ENCODE results near the gene LTO1.
A peak's percentile ranks its signal among the peaks of the same experiment; 100 is the strongest.
"Not testable (repeated sequence)": the region's sequence is repeated elsewhere in the genome, so short reads cannot be mapped to it uniquely, and the experiment has no call there.

The LTO1 gene

GRCh38 chr11:69692422-69692821, 17.3 kb upstream of the LTO1 start:
- Mint-ChIP-seq H3K4me3 (no peak overlapping the region), H3K27me3 (peaks cover 88% of the 10 kb centered on the region), H3K27ac (no peak overlapping the region)

GRCh38 chr11:69691463-69691862, 16.3 kb upstream of the LTO1 start:
- no peak overlapping the region for H3K27ac Mint-ChIP-seq
- H3K27me3 Mint-ChIP-seq, result peaks cover 88% of the 10 kb centered on the region
- H3K9me3 Mint-ChIP-seq, result peaks cover 7% of the 10 kb centered on the region
- no peaks in the 10 kb centered on the region for H3K4me1 Mint-ChIP-seq
- no peak overlapping the region for H3K4me3 Mint-ChIP-seq
- H3K36me3 Mint-ChIP-seq, result peaks cover 5% of the 10 kb centered on the region
- ATAC-seq, result no peak

More at GRCh38 chr11:69692422-69692821, 17.3 kb upstream of the LTO1 start:
- H3K36me3 Mint-ChIP-seq, result peaks cover 5% of the 10 kb centered on the region
- no peak for ATAC-seq
- no peaks in the 10 kb centered on the region for H3K4me1 Mint-ChIP-seq
- H3K9me3 Mint-ChIP-seq, result peaks cover 7% of the 10 kb centered on the region

DNA sequence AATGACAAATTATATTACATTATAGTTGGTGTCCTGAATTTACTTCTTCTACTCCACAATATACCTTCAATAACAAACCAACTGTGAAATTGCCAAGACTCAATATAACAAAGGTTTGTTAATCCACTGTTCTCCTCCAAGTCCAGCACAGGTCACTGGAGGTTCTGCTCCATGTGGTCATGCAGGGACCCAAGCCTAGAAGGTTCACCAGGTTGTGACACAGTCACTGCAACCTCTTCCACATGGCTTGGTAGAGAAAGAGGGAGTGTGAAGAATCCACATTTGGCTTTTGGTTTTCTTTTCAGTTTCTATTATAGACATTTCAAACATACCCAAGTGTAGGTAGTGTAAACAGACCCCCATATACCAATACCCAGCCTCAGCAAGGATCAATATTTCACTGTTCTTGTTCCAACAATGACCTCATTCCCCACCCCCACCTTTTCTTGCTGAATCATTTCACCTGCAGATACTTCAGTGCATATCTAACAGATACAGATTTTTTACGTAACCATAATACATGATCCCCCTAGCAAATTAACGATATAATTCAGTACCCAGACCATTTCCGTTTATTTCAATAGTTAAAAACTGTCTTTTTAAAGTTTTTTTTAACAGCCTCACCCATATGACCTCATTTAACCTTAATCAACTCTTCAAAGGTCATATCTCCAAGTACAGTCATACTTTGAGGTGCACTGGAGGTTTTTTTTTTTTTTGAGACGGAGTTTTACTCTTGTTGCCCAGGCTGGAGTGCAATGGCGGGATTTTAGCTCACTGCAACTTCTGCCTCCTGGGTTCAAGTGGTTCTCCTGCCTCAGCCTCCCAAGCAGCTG, 14.5 kb upstream of the LTO1 start:
- Mint-ChIP-seq H3K9me3 (peaks cover 7% of the 10 kb centered on the region), H3K4me3 (no peak overlapping the region), H3K36me3 (peaks cover 5% of the 10 kb centered on the region), H3K4me1 (peaks cover 10% of the 10 kb centered on the region), H3K27ac (no peak overlapping the region), H3K27me3 (peaks cover 84% of the 10 kb centered on the region)
- ATAC-seq, result no peak

DNA sequence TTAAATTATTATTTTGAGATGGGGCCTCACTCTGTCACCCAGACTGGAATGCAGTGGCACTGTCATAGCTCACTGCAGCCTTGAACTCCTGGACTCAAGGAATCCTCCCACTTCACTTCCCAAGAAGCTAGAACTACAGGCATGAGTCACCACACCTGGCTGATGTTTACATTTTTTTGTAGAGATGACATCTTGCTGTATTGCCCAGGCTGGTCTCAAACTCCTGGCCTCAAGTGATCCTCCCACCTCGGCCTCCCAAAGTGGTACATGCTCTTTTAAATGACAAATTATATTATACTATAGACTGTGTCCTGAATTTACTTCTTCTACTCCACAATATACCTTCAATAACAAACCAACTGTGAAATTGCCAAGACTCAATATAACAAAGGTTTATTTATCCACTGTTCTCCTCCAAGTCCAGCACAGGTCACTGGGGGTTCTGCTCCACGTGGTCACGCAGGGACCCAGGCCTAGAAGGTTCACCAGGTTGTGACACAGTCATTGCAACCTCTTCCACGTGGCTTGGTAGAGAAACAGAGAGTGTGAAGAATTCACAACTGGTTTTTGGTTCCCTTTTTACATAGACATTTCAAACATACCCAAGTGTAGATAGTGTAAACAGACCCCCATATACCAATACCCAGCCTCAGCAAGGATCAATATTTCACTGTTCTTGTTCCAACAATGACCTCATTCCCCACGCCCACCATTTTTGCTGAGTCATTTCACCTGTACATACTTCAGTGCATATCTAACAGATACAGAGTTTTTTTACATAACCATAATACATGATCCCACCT, 13.0 kb upstream of the LTO1 start:
- H3K27ac Mint-ChIP-seq, ATAC-seq, H3K36me3 Mint-ChIP-seq, H3K4me3 Mint-ChIP-seq, H3K9me3 Mint-ChIP-seq: not testable (repeated sequence)
- H3K4me1 Mint-ChIP-seq, result peaks cover 10% of the 10 kb centered on the region
- H3K27me3 Mint-ChIP-seq, result peaks cover 74% of the 10 kb centered on the region

- Mint-ChIP-seq H3K4me1 (peaks cover 10% of the 10 kb centered on the region), H3K36me3 (peaks cover 5% of the 10 kb centered on the region), H3K27ac (no peak overlapping the region), H3K9me3 (peaks cover 4% of the 10 kb centered on the region), H3K27me3 (peaks cover 61% of the 10 kb centered on the region), H3K4me3 (no peak overlapping the region)
- no peak for ATAC-seq
Measured at GRCh38 chr11:69686856-69687255, 11.7 kb upstream of the LTO1 start.

- Mint-ChIP-seq H3K36me3 (peaks cover 5% of the 10 kb centered on the region), H3K4me3 (no peak overlapping the region), H3K4me1 (peaks cover 10% of the 10 kb centered on the region), H3K27me3 (peaks cover 57% of the 10 kb centered on the region), H3K9me3 (peaks cover 4% of the 10 kb centered on the region), H3K27ac (no peak overlapping the region)
- ATAC-seq, result no peak
Measured at GRCh38 chr11:69686452-69686851, 11.3 kb upstream of the LTO1 start.

DNA sequence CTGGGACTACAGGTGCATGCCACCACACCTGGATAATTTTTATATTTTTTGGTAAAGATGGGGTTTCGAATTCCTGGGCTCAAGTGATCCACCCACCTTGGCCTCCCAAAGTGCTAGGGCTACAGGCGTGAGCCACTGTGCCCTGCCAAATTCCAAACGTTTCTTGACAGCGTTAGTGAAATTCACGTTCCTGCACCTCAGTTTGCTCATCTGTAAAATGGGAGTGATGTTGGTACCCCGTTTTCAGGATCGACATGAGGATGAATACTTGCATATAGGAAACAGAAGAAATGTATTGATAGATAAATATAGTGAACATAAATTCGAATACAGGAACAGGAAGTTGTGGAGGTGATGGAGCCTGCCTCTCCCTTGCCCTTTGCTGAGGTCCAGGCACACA, 10.2 kb upstream of the LTO1 start:
- H3K9me3 Mint-ChIP-seq, result no peaks in the 10 kb centered on the region
- ATAC-seq, result no peak
- H3K36me3 Mint-ChIP-seq, result peaks cover under 1% of the 10 kb centered on the region
- peaks cover 46% of the 10 kb centered on the region for H3K27me3 Mint-ChIP-seq
- no peak overlapping the region for H3K4me3 Mint-ChIP-seq
- H3K27ac Mint-ChIP-seq, result no peak overlapping the region
- H3K4me1 Mint-ChIP-seq, result peaks cover 10% of the 10 kb centered on the region

DNA sequence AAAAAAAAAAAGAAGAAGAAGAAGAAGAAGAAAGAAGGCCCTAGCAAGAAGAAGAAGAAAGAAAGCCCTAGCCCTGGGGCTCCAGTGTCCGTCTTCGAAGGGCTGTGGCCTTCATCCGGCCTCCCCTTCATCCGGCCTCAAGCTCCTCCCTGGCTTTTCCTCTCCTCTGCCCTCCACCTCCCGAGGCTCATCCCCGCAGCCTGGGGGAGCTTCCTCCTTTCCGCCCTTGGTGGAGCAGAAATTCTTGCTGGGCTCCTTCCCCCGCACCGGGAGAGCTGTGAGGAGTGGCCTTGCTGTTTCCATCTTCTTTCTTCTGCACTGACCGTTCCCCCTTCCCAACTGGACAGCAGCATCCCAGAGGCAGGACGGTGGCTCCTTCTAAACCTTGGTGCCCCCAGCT, 9.5 kb upstream of the LTO1 start:
- Mint-ChIP-seq H3K27ac (no peak overlapping the region), H3K4me3 (no peak overlapping the region), H3K27me3 (peaks cover 39% of the 10 kb centered on the region), H3K9me3 (no peaks in the 10 kb centered on the region), H3K4me1 (peaks cover 10% of the 10 kb centered on the region), H3K36me3 (no peaks in the 10 kb centered on the region)
- ATAC-seq, result no peak

DNA sequence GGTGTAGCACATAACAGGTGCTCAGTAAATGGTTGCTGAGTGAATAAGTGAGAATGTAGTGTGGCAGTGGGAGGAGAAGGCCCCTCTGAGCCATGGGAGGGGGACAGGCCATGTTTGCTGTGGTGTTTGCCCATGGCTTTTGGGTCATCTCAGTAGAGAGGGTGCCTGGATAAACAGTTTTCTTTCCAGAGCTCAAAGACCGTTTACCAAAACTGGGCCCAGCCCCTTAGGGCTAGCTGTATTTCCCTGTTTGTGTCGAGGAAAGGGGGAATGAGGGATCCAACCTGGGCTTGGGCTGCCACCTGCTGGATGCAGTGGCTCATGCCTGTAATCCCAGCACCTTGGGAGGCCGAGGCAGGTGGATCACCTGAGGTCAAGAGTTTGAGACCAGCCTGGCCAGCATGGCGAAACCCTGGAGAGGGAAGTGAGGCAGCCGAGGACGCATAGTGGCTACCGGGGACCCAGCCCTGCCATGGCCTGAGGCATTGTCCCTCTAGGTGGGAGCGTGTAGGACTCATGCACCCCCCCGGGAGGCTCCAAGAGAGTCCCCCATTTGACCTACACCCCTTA, 8.7 kb upstream of the LTO1 start:
- no peaks in the 10 kb centered on the region for H3K9me3 Mint-ChIP-seq

GRCh38 chr11:69682681-69683326, 7.7 kb upstream of the LTO1 start:
- Mint-ChIP-seq H3K9me3 (no peaks in the 10 kb centered on the region), H3K27me3 (peaks cover 23% of the 10 kb centered on the region), H3K4me1 (peaks cover 10% of the 10 kb centered on the region), H3K4me3 (no peak overlapping the region), H3K36me3 (no peaks in the 10 kb centered on the region), H3K27ac (no peak overlapping the region)
- ATAC-seq, result no peak

More for the DNA sequence above, 8.7 kb upstream of the LTO1 start:
- Mint-ChIP-seq H3K27ac (no peak overlapping the region), H3K27me3 (peaks cover 31% of the 10 kb centered on the region), H3K36me3 (no peaks in the 10 kb centered on the region), H3K4me1 (peaks cover 10% of the 10 kb centered on the region), H3K4me3 (no peak overlapping the region)
- ATAC-seq, result no peak

DNA sequence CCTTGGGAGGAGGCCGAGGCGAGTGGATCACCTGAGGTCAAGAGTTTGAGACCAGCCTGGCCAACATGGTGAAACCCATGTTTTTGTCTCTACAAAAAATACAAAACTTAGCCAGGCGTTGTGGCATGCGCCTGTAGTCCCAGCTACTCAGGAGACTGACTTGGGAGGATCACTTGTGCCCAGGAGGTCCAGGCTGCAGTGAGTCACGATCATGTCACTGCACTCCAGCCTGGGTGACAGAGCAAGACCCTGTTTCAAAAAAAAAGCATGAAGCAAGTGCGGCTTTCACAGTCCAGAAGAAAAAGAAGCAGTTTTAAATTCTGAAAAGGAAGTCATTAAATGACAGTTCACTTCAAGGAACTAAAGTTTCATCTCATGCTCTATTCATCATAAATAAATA, 7.1 kb upstream of the LTO1 start:
- Mint-ChIP-seq H3K36me3 (no peaks in the 10 kb centered on the region), H3K4me1 (peaks cover 10% of the 10 kb centered on the region), H3K27ac (no peak overlapping the region), H3K27me3 (peaks cover 22% of the 10 kb centered on the region), H3K9me3 (no peaks in the 10 kb centered on the region), H3K4me3 (no peak overlapping the region)
- ATAC-seq, result no peak

GRCh38 chr11:69680688-69681087, 5.5 kb upstream of the LTO1 start:
- Mint-ChIP-seq H3K36me3 (no peaks in the 10 kb centered on the region), H3K4me3 (no peak overlapping the region), H3K4me1 (peaks cover 6% of the 10 kb centered on the region), H3K9me3 (no peaks in the 10 kb centered on the region), H3K27me3 (peaks cover 6% of the 10 kb centered on the region), H3K27ac (no peak overlapping the region)
- ATAC-seq, result no peak

- H3K36me3 Mint-ChIP-seq, result peaks cover 7% of the 10 kb centered on the region
- ATAC-seq, result no peak
Measured at GRCh38 chr11:69677749-69678148, 2.6 kb upstream of the LTO1 start.

DNA sequence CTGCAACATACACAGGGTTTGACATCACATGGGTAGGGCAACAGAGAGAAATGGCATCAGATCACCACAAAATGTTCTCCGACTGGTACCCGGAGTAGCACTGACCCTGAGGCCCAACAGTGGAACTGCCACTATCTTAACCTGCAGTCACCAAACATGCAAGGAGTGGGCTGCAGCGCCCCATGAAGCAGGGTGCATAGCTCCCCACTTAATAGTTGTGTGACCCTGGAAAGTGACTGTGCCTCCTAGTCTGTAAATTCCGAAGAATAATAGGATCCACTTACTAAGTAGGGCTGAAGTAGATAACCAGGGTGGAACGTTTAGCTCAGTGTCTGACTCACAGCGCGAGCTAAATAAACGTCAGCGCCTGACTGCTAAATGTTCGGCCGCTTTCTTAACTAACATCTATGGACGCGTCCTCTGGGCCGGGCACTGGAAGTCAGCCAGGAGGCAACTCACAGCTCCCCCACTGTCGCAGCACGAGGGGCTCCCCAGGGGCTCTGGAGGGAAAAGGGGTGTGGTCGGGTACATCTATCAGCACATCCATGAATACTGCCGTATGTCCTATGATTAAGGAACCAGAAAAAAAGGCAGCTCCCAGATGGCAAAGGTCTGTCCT, 777 bp downstream of the LTO1 start:
- peak overlapping the region; percentile 99 for H3K4me3 Mint-ChIP-seq
- peak overlapping the region; percentile 94 for H3K27ac Mint-ChIP-seq
- H3K36me3 Mint-ChIP-seq, result peaks cover 24% of the 10 kb centered on the region
- H3K9me3 Mint-ChIP-seq, result no peaks in the 10 kb centered on the region
- no peaks in the 10 kb centered on the region for H3K27me3 Mint-ChIP-seq
- no peak for ATAC-seq
- H3K4me1 Mint-ChIP-seq, result peaks cover 45% of the 10 kb centered on the region

More at GRCh38 chr11:69677749-69678148, 2.6 kb upstream of the LTO1 start:
- Mint-ChIP-seq H3K4me1 (peaks cover 29% of the 10 kb centered on the region), H3K9me3 (no peaks in the 10 kb centered on the region), H3K27me3 (no peaks in the 10 kb centered on the region), H3K27ac (no peak overlapping the region), H3K4me3 (no peak overlapping the region)
